ENCODE measurements around the gene GGA2.

GGA2 gene

GRCh38 chr16:23434380-23434779 lies 75.9 kb downstream of the GGA2 start:
- TF ChIP-seq CTCF (IDR thresholded peaks at IDR 0.05; ENCODE audit: low read length, missing control alignments), result peak; percentile 86
- H3K4me3 ChIP-seq (replicated peaks; ENCODE audit: low read depth, low read length), result no peak overlapping the region
- DNase-seq (ENCODE audit: low read depth), result peak; percentile 86

- TF ChIP-seq CTCF (IDR thresholded peaks at IDR 0.05; ENCODE audit: low read length, missing control alignments), result no peak
- no peak overlapping the region for H3K4me3 ChIP-seq (replicated peaks; ENCODE audit: low read depth, low read length)
- no peak for DNase-seq (ENCODE audit: low read depth)
Measured at GRCh38 chr16:23433261-23433920, 76.9 kb downstream of the GGA2 start.

GRCh38 chr16:23432176-23433128 lies 77.8 kb downstream of the GGA2 start:
- TF ChIP-seq CTCF (IDR thresholded peaks at IDR 0.05; ENCODE audit: low read length, missing control alignments), result peak; percentile 39
- H3K4me3 ChIP-seq (replicated peaks; ENCODE audit: low read depth, low read length), result no peak overlapping the region
- DNase-seq (ENCODE audit: low read depth), result peak; percentile 16

GRCh38 chr16:23428351-23428750 lies 81.9 kb downstream of the GGA2 start:
- TF ChIP-seq CTCF (IDR thresholded peaks at IDR 0.05; ENCODE audit: low read length, missing control alignments), result no peak
- no peak overlapping the region for H3K4me3 ChIP-seq (replicated peaks; ENCODE audit: low read depth, low read length)
- DNase-seq (ENCODE audit: low read depth), result no peak

- H3K4me3 ChIP-seq (replicated peaks; ENCODE audit: low read depth, low read length), result no peak overlapping the region
- TF ChIP-seq CTCF (IDR thresholded peaks at IDR 0.05; ENCODE audit: low read length, missing control alignments), result no peak
- DNase-seq (ENCODE audit: low read depth), result no peak
Measured at GRCh38 chr16:23424292-23424958, 85.9 kb downstream of the GGA2 start.

- no peak for TF ChIP-seq CTCF (IDR thresholded peaks at IDR 0.05; ENCODE audit: low read length, missing control alignments)
Measured at GRCh38 chr16:23423496-23424049, 86.7 kb downstream of the GGA2 start.

More at GRCh38 chr16:23423496-23424049, 86.7 kb downstream of the GGA2 start:
- peak; percentile 94 for DNase-seq (ENCODE audit: low read depth)
- no peak overlapping the region for H3K4me3 ChIP-seq (replicated peaks; ENCODE audit: low read depth, low read length)
